Neural crest cell (in vitro differentiated cells): ENCODE results near the gene TNIP2. TPM values are rescaled to one million over a fixed set of nuclear protein-coding genes. Genes with fewer than 3 reads are reported as not detected.
A peak's percentile ranks its signal among the peaks of the same experiment; 100 is the strongest.

Experiments used
- DNase-seq: peaks from one replicate; pipeline ENCODE4 v3.0.0; 2021; ENCODE audit warnings: low read depth, mixed read lengths, low spot score
- H3K27ac Mint-ChIP-seq: one replicate; pipeline ENCODE4 v1.8.0; 2021; ENCODE audit warnings: mild to moderate bottlenecking, mixed read lengths; ENCODE audit not compliant: unreplicated experiment
- H3K27me3 Mint-ChIP-seq: 2 replicates; pipeline ENCODE4 v1.8.0; 2021; ENCODE audit warnings: low read depth, mild to moderate bottlenecking, mixed read lengths
- H3K36me3 Mint-ChIP-seq: 2 replicates; pipeline ENCODE4 v1.8.0; 2021; ENCODE audit warnings: low read depth, mild to moderate bottlenecking, mixed read lengths
- H3K4me1 Mint-ChIP-seq: 2 replicates; pipeline ENCODE4 v1.8.0; 2021; ENCODE audit warnings: mixed read lengths
- H3K4me3 Mint-ChIP-seq: one replicate; pipeline ENCODE4 v1.8.0; 2021; ENCODE audit warnings: mild to moderate bottlenecking, mixed read lengths
- H3K9me3 Mint-ChIP-seq: 2 replicates; pipeline ENCODE4 v1.8.0; 2021; ENCODE audit warnings: mixed read lengths
- CTCF ChIP-seq: fragments of 200-600 bp; sonication (generic); conservative IDR thresholded peaks from 2 replicates; pipeline ENCODE4 v1.5.0; 2021; ENCODE audit warnings: antibody characterized with exemption, mild to moderate bottlenecking
- total RNA-seq: library from RNA; stranded (reverse); gene quantifications from 2 replicates; pipeline ENCODE4 v1.2.1, GENCODE V29; 2021

Gene TNIP2
- total RNA-seq, 1 donor from 2014 or later, result 25.1 TPM

GRCh38 chr4:2798399-2799223, 42.5 kb upstream of the TNIP2 start:
- Mint-ChIP-seq H3K27ac (no peak overlapping the region), H3K9me3 (no peaks in the 10 kb centered on the region), H3K27me3 (peaks cover 11% of the 10 kb centered on the region), H3K4me3 (no peak overlapping the region), H3K4me1 (peaks cover 19% of the 10 kb centered on the region), H3K36me3 (no peaks in the 10 kb centered on the region)
- TF ChIP-seq CTCF, result no peak
- DNase-seq, result no peak

- no peak overlapping the region for H3K27ac Mint-ChIP-seq
These were observed 41.6 kb upstream of the TNIP2 start for GRCh38 chr4:2797545-2798305.

GRCh38 chr4:2796849-2797544, 40.9 kb upstream of the TNIP2 start:
- Mint-ChIP-seq H3K4me1 (peaks cover 19% of the 10 kb centered on the region), H3K27ac (no peak overlapping the region)
- DNase-seq, result no peak

More at GRCh38 chr4:2797545-2798305, 41.6 kb upstream of the TNIP2 start:
- no peaks in the 10 kb centered on the region for H3K9me3 Mint-ChIP-seq
- H3K27me3 Mint-ChIP-seq, result peaks cover 13% of the 10 kb centered on the region
- peaks cover 19% of the 10 kb centered on the region for H3K4me1 Mint-ChIP-seq
- no peak for TF ChIP-seq CTCF
- no peak for DNase-seq
- H3K36me3 Mint-ChIP-seq, result no peaks in the 10 kb centered on the region
- no peak overlapping the region for H3K4me3 Mint-ChIP-seq

GRCh38 chr4:2795893-2796848, 40.0 kb upstream of the TNIP2 start:
- Mint-ChIP-seq H3K36me3 (no peaks in the 10 kb centered on the region), H3K4me3 (no peak overlapping the region), H3K9me3 (no peaks in the 10 kb centered on the region), H3K4me1 (peaks cover 14% of the 10 kb centered on the region), H3K27ac (no peak overlapping the region), H3K27me3 (peaks cover 13% of the 10 kb centered on the region)
- no peak for DNase-seq
- no peak for TF ChIP-seq CTCF

More at GRCh38 chr4:2796849-2797544, 40.9 kb upstream of the TNIP2 start:
- Mint-ChIP-seq H3K4me3 (peak overlapping the region; percentile 27), H3K27me3 (peaks cover 13% of the 10 kb centered on the region), H3K36me3 (no peaks in the 10 kb centered on the region), H3K9me3 (no peaks in the 10 kb centered on the region)
- TF ChIP-seq CTCF, result no peak
